OCI-M2 (cell line): ENCODE data around the gene ARHGAP26.
"Not testable (repeated sequence)": the region's sequence is repeated elsewhere in the genome, so short reads cannot be mapped to it uniquely, and the experiment has no call there.

Source experiments
- DNase-seq: peaks from one replicate; lab custom pipeline; 2025; ENCODE audit not compliant: unreplicated experiment; lab: John Stamatoyannopoulos, UW

ARHGAP26 gene

DNA sequence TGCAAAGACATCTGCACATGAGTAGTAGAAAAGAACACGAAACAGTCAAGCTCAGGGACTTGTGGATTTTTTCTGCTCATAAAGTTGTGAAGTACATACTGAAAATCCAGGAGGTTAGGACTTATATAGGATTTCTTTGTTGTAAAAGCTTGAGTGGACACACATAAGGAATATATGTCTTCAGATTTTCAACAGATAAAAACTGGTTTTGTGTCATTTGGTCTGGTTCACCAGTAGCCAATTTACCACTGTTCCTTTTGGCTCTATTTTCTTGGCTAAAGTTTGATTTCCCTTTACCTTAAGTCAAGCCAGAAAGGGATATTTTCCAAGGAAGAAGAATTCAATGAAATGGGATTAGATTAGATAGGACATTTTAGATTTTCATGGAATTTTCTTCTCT, 429.0 kb downstream of the ARHGAP26 start:
- DNase-seq, result no peak

DNA sequence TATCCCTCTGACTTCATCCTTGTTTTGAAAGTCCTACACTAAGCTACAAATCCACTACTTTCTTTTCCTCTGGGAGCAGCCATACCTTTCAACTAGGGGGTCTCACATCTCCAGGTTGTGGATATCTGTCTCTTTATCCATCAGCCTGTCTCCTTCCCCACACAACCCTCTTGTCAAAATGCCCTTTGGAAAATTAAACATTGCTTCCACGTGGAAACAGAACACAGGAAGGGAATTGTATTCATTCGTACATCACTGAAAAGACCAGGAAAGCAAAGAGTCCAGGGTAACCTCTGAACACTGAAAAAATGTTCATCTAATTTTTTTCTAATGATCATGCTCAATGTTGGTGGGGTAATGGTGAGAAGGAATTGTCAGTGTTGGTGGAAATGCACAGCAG, 429.7 kb downstream of the ARHGAP26 start:
- DNase-seq, result no peak

DNA sequence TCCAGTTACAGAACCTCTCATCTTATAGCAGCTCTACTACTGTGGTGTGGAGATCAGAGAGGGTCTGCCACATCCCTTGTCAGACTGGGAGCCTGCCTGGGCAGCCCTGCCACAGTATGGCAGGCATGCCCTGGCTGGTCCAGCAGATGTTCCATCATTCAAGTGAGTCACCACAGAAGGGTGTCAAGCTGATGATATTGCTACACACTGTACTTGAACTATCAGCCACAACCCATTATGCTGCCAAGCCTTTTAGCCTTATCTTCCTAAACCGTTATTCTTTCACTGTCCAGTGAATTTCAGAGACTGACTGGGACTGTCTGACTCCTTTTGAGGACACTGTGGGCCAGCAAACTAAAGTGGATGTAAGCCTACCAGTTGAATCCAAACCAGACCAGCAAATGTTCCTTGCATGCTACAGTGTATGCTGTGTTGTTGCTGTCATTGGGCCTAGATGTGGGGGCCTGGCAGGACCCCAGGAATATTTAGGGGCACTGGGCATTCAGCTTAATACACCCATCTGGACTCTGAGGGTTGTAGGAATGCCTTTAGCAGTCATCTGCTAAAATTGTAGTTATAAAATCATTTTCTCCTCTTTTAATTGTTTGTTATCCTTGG, 430.7 kb downstream of the ARHGAP26 start:
- DNase-seq, result no peak

DNA sequence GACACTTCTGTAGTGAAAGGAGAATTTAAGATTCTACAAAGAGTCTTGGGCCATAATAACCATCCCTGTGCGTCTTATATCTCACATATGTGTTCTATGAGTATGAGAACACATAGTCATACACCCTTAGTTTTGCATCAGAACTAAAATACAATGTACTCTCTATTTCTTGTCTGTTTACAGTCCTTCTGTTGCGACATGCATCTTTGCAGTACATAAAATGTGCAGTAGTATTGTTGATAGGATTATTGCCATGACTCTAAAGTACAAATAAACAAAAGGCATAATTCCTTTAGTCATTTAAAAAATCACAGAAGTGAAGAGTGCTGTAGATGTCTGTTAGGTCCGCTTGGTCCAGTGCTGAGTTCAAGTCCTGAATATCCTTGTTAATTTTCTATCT, 431.4 kb downstream of the ARHGAP26 start:
- no peak for DNase-seq

DNA sequence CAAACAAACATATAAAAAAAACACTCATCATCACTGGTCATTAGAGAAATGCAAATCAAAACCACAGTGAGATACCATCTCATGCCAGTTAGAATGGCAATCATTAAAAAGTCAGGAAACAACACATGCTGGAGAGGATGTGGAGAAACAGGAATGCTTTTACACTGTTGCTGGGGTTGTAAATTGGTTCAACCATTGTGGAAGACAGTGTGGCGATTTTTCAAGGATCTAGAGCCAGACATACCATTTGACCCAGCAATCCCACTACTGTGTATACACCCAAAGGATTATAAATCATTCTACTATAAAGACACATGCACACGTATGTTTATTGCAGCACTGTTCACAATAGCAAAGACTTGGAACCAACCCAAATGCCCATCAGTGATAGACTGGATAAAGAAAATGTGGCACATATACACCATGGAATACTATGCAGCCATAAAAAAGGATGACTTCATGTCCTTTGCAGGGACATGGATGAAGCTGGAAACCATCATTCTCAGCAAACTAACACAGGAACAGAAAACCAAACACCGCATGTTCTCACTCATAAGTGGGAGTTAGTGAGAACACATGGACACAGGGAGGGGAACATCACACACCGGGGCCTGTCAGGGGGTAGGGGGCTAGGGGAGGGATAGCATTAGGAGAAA, 433.3 kb downstream of the ARHGAP26 start:
- not testable (repeated sequence) for DNase-seq

DNA sequence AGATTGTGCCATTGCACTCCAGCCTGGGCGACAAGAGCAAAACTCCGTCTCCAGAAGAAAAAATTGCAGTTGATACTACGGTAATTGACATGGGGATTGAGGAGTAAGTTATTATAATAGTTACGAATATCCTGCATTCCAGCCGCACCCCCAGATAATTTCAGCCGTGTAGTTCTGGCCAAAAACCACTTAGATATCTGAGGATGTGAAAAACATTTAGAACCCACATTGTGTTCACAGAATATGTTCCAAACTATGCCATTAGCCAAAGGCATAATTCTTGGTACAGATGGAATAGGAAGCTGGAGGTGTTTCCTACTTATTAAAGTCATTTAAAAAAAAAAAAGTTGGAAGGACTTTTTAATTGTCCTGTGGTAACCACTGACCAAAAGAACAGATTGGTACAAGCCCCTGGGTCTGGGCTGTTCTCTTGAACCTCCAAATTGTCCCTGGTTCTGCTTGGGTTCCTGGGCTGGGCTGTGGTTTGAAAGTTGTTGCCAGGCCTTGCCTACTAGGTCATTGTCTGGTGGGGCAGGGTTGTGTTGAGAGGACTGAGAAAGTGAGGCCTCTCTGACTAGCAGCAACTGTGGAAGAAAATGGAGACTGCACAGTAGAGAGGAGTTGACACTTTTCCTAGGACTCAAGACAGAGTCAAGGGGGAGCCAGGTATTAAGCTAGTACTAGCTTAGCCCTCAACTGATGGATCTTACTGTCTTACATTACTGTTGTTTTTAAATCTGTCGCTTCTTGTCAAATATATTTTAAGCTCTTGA, 434.5 kb downstream of the ARHGAP26 start:
- DNase-seq, result no peak

DNA sequence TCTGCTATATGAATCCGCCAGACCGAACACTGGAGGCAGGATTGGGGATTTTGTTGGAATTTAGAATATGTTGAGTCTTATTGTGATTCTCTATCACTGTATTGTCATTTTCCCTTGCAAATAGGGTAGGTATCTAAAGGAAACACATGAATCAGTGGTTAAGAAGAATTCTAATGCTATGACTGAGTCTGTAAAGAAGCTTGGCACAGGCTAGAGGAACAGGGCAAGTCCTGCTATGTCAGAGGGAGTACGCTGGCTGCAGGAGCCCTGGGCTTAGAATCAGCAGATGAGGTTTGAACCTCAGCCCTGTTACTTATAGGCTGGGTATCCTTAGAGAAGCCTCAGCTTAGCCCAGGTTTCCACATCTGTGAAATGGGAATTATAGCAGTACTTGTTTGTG, 435.2 kb downstream of the ARHGAP26 start:
- no peak for DNase-seq

DNA sequence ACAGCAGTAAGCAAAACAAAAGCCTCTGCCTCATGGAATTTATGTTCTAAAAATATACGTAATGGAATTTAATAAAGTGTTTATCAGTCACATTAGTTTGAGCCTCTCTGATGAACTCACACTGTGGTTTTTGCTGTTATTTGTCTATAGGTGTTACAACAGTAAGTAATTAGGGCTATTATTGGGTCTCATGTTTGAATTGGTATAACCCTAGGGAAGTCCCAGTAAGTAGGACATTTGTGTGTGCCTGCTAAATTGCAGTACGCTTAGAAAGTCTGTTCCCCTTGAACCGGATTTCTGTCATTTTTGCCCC, 435.7 kb downstream of the ARHGAP26 start:
- DNase-seq, result no peak

DNA sequence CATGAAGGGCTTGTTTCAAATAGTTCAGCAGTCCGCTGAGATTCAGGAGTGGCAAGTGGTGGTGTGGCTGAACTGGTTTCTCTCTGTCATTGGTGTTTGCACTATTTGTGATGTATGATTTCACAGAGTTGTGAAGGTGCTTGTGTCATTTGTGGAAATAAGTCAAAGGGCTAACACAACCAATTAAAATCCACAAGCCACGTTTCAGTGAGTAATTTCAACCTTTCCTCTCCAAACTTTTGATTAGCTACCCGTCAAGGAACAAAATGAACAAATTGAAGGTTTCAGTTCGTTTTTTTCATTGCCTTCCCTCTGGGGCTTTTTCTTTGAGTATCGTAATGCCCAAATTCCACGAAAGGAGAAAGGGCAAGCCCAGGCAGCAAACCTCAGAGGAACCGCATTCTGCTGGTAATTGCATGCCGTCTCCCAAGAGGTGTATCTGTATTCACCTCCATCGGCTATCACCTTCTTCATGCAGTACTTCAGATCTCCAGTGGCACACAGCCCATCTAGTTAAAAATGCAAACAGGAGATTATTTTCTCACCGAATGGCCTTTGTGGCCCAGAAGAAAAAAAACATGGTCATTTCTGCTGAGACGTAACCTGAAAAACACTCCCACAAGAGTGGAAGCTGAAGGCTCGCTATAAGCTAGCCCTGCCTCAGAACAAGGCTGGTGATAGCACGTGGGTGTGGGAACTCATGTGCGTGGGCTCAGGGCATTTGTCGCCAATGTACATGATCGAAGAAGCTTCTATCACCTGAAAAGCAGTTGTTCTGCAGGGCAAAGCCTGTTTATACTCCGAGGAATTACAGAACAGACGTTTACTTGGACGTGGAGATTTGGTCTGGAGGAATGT, 436.2 kb downstream of the ARHGAP26 start:
- no peak for DNase-seq

DNA sequence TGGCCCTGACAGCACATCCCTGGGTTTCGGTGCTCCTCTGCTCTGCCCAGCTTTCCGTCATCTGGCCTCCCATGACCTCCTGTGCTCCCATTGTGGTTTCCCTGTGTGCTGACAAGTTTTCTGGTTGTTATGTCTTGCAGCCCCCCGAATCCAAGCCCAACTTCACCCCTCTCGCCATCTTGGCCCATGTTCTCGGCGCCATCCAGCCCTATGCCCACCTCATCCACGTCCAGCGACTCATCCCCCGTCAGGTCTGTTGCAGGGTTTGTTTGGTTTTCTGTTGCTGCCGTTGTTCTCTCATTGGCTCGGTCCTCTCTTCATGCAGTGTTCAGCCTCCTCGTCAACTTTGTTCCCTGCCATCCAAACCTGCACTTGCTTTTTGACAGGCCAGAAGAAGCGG, 436.9 kb downstream of the ARHGAP26 start:
- DNase-seq, result no peak

DNA sequence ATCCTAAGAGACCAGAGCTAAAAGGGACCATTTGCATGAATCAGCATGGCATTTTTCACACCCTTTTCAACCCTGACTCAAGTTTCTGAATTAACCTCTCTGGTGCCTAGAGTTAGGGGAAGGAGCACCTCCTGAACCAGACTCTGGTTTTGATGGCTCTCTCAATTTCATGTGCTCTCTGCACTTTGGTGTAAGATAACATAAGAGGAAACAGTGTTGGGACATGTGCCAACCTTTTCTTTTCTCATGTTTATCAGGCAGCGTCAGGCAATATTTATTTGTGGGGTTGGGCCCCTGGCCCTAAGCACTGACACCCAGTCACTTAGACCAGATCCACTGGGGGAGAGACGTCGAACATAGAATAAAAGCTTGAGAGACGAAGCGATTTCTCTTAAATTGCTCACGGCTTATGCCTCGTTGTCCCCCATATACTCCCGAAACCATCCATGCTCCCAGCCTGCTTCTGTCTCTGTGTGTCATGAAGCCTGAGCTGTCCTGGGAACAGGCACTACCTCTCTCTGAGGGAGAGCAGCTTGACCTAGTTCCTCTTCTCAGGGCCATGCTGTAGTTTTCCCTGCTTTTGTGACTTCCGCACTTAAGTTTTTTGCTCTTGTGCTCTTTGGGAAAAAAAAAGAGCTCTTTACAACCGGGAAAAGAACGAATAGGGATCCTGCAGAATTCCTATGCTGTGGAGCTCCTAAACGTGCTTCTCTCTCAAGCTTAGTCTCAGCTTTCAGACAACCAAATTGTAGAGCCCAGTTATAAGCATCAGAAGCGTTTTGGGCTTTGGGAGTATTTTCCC, 437.6 kb downstream of the ARHGAP26 start:
- DNase-seq, result peak; percentile 62

DNA sequence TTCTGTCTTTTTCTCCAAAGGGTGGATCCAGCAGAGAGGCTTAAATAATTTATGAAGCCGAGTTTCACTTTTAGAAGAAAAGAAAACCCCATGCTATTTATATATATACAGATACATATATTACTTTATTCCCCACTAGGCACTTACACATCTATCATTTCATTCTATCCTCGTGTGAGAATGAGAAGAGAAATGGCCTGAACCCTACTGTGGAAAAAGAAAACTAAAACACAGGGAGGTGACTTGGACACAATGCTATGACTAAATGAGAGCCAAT, 438.1 kb downstream of the ARHGAP26 start:
- no peak for DNase-seq

DNA sequence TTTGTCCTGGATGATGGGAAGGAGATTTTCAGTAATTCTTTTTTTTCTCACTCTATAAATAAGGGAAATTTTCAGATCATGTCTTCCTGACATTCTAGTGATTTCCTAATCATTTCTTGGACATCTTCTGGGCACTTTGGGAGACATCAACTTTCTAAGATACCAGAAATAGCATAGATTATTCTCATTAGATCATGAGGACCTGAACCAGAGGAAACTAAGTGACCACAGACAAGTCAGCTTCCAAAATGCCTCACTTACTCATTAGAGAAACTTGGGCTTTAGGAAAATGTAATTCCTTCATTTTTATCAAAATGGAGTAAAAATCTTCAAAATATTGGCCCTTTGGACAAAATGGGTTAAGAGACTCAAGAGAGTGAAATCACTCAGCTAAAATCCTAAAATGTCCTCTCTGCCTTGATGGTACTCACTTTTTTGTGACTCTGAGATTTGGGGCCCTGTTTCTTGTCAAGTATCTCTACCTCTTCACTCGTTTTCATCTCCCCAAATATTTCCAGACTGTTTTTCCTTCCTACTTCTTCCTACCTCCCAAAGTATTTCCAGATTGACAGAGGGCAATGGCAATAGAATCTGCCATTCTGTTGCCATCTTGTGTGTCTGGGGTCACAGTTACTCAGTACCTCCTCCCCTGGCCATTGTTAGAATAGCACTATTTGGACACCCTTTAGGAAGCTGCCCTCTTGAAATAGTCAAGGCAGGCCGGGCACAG, 438.8 kb downstream of the ARHGAP26 start:
- DNase-seq, result no peak

DNA sequence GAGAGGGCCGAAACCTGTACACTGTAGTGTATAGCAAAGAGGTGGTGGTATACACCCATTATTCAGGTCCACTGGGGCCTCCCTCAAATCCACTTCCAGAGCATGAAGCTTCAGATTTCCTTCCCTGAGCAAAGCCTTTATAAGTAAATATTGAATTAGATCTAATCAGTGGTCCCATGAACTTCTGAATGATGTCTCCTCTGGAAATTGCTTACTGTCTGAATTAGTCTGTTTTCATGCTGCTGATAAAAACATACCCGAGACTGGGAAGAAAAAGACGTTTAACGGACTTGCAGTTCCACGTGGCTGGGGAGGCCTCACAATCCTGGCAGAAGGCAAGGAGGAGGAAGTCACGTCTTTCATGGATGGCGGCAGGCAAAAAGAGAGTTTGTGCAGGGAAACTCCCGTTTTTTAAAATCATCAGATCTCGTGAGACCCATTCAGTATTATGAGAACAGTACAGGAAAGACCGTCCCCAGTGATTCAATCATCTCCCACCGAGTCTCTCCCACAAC, 439.8 kb downstream of the ARHGAP26 start:
- DNase-seq, result no peak

DNA sequence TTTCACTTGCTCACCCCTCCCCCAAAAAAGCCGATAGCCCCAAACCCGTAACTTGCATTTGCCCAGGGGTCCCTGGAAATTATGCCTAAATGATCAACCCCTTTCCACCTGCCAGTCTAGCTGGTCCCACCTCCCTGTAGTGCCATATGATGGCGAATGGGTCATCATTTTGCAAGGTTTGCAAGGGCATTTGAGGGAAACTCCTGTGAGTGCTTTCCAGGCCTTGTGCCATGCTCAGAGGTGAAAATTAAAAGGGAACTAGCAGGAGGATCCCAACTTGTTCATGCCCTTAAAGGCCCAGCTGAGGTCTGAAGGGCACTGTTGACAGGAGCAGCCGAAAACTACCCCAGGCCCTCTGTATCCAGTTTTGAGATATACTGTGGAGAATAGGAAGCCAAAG, 440.4 kb downstream of the ARHGAP26 start:
- no peak for DNase-seq

DNA sequence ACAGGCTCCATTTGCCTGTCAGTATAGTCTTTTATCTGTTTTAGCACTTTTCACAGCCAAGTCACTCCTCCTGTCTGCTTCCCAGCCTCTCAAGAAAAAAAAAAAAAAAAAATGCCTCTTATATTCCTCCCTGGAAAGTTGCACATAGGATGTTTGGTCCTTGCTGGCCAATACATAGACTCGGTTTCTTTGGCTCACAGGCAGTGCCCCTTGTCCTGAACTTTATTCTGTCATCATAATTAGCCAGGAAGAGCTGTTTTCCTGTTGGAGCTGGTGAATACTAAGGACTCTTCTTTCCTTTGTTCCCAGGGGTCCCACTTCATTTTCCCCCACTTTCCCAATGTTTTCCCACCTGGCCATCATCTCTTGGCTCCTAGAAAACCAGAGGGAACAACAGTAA, 442.1 kb downstream of the ARHGAP26 start:
- DNase-seq, result no peak

DNA sequence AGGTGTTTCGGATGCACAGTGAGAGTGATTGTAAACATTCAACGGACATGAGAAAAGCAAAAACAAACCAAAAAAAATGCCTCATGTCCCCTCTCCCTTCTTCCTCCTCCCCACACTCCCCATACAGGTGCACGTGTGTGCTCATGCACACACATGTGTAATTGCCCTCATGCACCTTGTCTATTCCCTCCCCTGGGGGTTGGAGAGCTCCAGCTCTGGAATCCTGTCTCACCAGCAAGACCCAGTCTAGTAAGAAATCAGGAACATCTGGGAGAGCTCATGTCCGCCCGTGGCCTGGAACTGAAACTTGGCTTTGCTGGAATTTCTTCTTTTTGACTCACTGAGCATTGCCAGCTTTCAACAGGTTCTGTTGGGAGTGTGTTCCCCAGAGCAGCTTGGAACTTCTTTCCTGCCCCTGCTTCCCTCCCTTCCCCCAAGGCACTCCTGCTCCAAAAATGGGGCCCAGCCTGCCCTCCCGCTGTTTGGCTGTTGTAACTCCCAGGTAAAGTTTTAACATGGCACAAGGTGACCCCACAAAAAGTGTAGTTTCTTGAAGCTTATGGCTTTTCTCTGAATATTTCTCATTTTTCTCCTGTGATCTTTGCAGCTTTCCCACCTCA, 443.2 kb downstream of the ARHGAP26 start:
- no peak for DNase-seq

DNA sequence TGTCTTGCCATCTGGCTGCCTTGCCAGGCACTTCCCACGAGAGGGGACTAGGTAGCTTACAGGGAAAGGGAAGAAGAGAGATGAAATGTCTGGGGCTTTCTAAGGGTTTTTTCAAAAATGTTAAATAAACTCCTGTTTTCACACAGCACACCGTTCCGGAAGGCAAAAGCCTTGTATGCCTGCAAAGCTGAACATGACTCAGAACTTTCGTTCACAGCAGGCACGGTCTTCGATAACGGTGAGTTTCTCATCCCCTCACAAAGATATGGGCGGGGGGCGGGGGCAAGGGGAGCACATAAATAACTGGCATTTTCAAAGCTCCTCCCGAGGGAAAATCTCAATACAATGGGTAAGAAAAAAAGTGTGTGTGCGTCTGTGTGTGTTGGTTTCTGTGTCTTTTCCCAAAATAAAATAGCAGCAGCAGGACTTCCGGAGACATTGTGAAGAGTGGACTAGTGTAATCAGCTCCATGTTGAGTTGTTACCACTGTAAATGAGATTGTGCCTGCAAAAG, 443.7 kb downstream of the ARHGAP26 start:
- no peak for DNase-seq

DNA sequence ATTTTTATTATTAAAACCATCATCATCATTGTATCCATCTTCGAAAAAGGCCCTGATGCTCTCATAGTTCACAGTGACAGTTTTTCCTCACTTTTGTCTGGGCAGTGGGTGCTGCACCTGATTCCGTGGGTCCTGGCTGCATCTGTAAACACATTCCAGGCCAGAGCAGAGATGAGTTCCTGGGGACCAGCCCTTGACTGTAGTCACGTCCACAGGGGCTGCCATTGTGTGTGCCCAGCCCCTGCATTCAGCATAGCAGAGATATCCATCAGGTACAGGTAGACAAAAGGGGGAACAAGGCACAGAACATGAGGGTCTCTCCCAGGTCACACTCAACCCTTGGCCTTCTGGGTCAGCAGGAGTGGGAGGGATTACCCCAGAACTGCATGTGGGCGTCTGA, 444.3 kb downstream of the ARHGAP26 start:
- DNase-seq, result no peak

DNA sequence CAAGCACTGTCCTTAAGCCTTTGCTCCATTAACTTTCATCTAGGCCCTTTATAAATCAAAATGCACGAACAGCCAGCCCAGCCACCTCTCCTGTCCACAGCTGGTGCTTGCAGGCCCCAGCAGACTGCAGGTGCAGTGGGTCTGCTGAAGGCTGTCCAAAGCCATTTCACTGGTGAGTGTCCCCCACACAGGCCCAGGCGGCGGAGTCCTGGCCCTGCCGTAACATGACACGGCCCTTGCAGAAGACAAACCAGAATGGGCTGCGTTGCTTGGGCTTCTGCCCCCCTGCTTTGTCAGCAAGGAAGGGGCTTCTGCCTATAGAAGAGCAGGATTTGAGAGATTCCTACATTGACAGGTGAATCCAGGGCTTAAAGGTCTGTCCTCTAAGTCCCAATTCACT, 444.7 kb downstream of the ARHGAP26 start:
- no peak for DNase-seq
